Parathyroid adenoma (tissue), 2 donors: ENCODE results near the gene MLPH.

ENCODE experiments used
- H2AFZ ChIP-seq: fragments of 300-600 bp; sonication (generic); one replicate; pipeline ENCODE4 v1.7.0; 2017; ENCODE audit warnings: antibody characterized with exemption, mild to moderate bottlenecking
- H3K27ac ChIP-seq: fragments of 300-600 bp; sonication (generic); one replicate; pipeline ENCODE4 v1.7.0; 2017
- H3K27me3 ChIP-seq: fragments of 300-600 bp; sonication (generic); one replicate; pipeline ENCODE4 v1.7.0; 2017; ENCODE audit warnings: low read length; ENCODE audit not compliant: control insufficient read depth, insufficient read depth
- H3K36me3 ChIP-seq: fragments of 300-600 bp; sonication (generic); one replicate; pipeline ENCODE4 v1.7.0; 2017; ENCODE audit warnings: low read length; ENCODE audit not compliant: control insufficient read depth, insufficient read depth
- H3K4me1 ChIP-seq: fragments of 300-600 bp; sonication (generic); one replicate; pipeline ENCODE4 v1.7.0; 2017; ENCODE audit warnings: control low read depth
- H3K4me2 ChIP-seq: fragments of 300-600 bp; sonication (generic); one replicate; pipeline ENCODE4 v1.7.0; 2017; ENCODE audit warnings: low read length
- H3K4me3 ChIP-seq: fragments of 300-600 bp; sonication (generic); one replicate; pipeline ENCODE4 v1.7.0; 2017; ENCODE audit warnings: low read depth, low read length
- H3K79me2 ChIP-seq: fragments of 300-600 bp; sonication (generic); one replicate; pipeline ENCODE4 v1.7.0; 2017; ENCODE audit warnings: control low read depth
- H3K9ac ChIP-seq: fragments of 300-600 bp; sonication (generic); one replicate; pipeline ENCODE4 v1.7.0; 2017; ENCODE audit warnings: mild to moderate bottlenecking
- H3K9me3 ChIP-seq: fragments of 300-600 bp; sonication (generic); one replicate; pipeline ENCODE4 v1.7.0; 2017; ENCODE audit warnings: low read length; ENCODE audit not compliant: control insufficient read depth
- TF ChIP-seq, protein P1 (sequence below): fragments of 300-600 bp; sonication (generic); IDR thresholded peaks from one replicate; pipeline ENCODE4 v1.7.0; 2017; ENCODE audit warnings: antibody characterized with exemption, mild to moderate bottlenecking
- donor health status: primary hyperparathyroidism.

Gene MLPH

DNA sequence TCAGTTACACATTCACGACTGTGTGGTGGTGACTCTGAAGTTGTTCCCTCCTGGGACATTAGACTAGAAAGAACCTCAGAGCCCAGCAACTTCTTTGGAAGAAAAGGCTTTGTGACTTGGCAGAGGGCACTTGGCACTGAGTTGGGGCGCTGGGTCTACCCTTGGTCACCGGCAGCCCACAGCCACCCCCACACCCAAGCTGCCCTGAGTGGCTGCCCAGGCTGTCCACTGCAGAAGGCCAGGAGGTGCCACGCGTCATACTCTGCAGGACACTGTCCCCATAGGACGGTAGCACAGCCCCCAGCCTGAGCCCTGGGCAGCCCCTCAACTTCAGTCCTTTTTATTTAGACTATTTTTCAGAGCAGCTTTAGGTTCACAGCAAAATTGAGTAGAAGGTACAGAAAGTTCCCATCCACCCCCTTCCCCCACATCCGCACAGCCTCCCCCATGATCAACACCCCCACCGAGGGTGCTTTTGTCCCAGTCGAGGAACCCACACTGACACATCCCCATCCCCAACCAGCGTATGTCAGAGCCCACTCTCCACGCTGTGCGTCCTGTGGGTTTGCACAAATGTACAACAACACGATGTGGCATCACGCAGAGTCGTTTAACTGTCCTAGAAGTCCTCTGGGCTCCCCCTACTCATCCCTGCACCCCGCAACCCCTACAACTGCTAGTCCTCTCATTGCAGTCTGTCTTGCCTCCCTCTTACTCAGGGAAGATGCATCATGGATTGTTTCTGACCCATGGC is 80.4 kb downstream of the MLPH start:
- Histone ChIP-seq H3K27ac (no peak overlapping the region), H3K4me1 (peaks cover 9% of the 10 kb centered on the region), H2AFZ (no peak overlapping the region), H3K36me3 (no peaks in the 10 kb centered on the region), H3K4me3 (no peak overlapping the region), H3K4me2 (no peak overlapping the region), H3K79me2 (no peaks in the 10 kb centered on the region), H3K27me3 (no peaks in the 10 kb centered on the region), H3K9ac (no peak overlapping the region), H3K9me3 (no peaks in the 10 kb centered on the region)
- TF ChIP-seq, protein P1, sequence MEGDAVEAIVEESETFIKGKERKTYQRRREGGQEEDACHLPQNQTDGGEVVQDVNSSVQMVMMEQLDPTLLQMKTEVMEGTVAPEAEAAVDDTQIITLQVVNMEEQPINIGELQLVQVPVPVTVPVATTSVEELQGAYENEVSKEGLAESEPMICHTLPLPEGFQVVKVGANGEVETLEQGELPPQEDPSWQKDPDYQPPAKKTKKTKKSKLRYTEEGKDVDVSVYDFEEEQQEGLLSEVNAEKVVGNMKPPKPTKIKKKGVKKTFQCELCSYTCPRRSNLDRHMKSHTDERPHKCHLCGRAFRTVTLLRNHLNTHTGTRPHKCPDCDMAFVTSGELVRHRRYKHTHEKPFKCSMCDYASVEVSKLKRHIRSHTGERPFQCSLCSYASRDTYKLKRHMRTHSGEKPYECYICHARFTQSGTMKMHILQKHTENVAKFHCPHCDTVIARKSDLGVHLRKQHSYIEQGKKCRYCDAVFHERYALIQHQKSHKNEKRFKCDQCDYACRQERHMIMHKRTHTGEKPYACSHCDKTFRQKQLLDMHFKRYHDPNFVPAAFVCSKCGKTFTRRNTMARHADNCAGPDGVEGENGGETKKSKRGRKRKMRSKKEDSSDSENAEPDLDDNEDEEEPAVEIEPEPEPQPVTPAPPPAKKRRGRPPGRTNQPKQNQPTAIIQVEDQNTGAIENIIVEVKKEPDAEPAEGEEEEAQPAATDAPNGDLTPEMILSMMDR = no peak

DNA sequence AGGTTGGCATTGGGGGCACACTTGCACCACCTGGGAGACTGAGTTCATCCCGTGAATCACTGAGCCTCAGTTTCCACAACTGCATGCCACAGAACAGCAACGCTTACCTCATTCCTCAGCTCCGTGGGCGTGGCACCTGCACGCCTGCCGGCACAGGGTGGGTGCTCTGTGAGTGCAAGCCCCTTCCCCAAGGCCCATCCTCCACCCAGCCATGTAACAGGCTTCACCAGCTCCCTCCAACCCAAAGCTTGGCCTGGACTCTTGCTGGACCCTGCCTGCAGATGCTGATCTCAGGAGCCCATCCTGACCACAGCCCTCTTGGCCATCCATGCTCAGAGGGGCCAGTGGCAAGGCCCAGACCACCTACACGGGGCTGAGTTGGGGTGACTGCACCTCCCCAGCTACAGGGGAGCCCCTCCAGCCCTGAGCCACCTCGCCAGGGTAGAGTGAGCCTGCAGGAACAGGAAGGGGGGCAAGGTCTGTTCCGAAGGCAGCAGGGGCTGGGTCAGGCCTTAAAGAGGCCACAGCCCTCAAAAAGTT is 81.1 kb downstream of the MLPH start:
- Histone ChIP-seq H3K79me2 (no peaks in the 10 kb centered on the region), H3K9ac (no peak overlapping the region), H3K4me3 (no peak overlapping the region), H2AFZ (no peak overlapping the region), H3K36me3 (no peaks in the 10 kb centered on the region), H3K4me1 (peaks cover 16% of the 10 kb centered on the region), H3K27ac (no peak overlapping the region), H3K4me2 (no peak overlapping the region), H3K27me3 (no peaks in the 10 kb centered on the region), H3K9me3 (no peaks in the 10 kb centered on the region)
- TF ChIP-seq, protein P1 = no peak

DNA sequence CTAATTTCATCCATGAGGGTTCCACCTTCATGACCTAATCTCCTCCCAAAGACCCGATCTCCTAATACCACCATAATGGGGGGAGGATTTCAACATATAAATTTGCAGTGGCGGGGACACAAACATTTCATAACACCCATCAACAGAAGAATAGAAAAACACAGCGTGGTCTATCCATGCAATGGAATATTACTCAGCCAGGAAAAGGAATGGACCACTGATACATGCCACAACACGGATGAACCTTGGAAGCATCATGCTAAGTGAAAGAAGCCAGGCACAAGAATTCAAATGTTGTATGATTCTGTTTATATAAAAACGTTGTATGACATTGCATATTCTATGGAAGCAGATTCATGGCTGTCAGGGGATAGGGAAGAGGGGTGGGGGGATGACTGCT is 82.0 kb downstream of the MLPH start:
- Histone ChIP-seq H3K4me3 (no peak overlapping the region), H3K27ac (no peak overlapping the region), H2AFZ (no peak overlapping the region), H3K36me3 (no peaks in the 10 kb centered on the region), H3K4me2 (no peak overlapping the region), H3K9ac (no peak overlapping the region), H3K79me2 (no peaks in the 10 kb centered on the region), H3K27me3 (no peaks in the 10 kb centered on the region), H3K9me3 (no peaks in the 10 kb centered on the region), H3K4me1 (peaks cover 16% of the 10 kb centered on the region)
- TF ChIP-seq, protein P1 = no peak

DNA sequence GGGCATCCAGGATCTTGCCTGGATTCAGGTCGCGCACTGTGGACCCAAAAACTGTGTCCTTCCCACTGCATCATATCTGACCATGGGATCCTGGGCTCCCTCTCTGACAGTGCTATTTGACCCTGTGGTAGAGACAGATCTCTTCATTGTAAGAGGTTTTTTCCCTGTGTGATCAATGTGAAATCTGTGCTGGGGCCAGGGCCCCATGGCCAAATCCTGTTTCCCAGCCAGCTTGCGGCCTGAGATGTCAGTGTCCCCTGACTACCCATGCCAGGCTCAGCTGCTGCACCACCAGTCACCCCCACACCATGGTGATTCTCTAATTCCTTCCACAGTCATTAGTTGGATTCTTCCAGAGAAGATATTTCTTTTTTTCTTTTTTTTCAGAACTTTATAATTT is 82.8 kb downstream of the MLPH start:
- peaks cover 16% of the 10 kb centered on the region for H3K4me1 ChIP-seq
- no peak overlapping the region for H3K9ac ChIP-seq
- H2AFZ ChIP-seq = no peak overlapping the region
- TF ChIP-seq, protein P1 = no peak
- H3K79me2 ChIP-seq = no peaks in the 10 kb centered on the region
- H3K4me3 ChIP-seq = no peak overlapping the region
- H3K36me3 ChIP-seq = no peaks in the 10 kb centered on the region
- H3K27ac ChIP-seq = no peak overlapping the region
- no peaks in the 10 kb centered on the region for H3K27me3 ChIP-seq
- H3K9me3 ChIP-seq = no peaks in the 10 kb centered on the region
- no peak overlapping the region for H3K4me2 ChIP-seq
